A549 (cell line): ENCODE results near the gene B3GNT4. TPM values are rescaled to one million over a fixed set of nuclear protein-coding genes. Genes with fewer than 3 reads are reported as not detected.
"Not testable (repeated sequence)": the region's sequence is repeated elsewhere in the genome, so short reads cannot be mapped to it uniquely, and the experiment has no call there.

Source experiments
- ATAC-seq, 2 experiments: fragments of 200-7000 bp in 1 of 2; fragments of >200 bp in 1 of 2; cut with Nextera tagmentation in 1 of 2; cut with Tn5 transposase in 1 of 2; 3 replicates each; pipeline versions ENCODE4 v1.8.0 to v1.9.1; 2018 to 2020; ENCODE audit warnings: mild to moderate bottlenecking in 1 of 2, moderate library complexity in 1 of 2
- CTCF ChIA-PET: fragments of 300-600 bp; sonication (Branson Sonifier 250); formaldehyde crosslinking; extraction: SDS; loops from one replicate; lab custom pipeline; 2021; ENCODE audit warnings: antibody characterized with exemption, inconsistent platforms; lab: Yijun Ruan, JAX
- POLR2A ChIA-PET: fragments of 350-600 bp; formaldehyde crosslinking; extraction: SDS; loops from one replicate; lab custom pipeline; 2021; ENCODE audit warnings: antibody characterized with exemption, inconsistent platforms; lab: Yijun Ruan, JAX
- DNase-seq, 2 experiments: peaks; one replicate each; pipeline versions ENCODE4 v3.0.0 to v3.0.0-alpha.2; 2011 to 2016; ENCODE audit warnings: low read depth in 1 of 2, low spot score in 1 of 2
- FAIRE-seq: peaks from 2 replicates; lab custom pipeline; 2011; peaks lifted over from hg19 to GRCh38; lab: Jason Lieb, UNC
- H3K27ac ChIP-seq, 2 experiments: fragments of >200 bp; sonication (Bioruptor Twin); formaldehyde crosslinking; 3 replicates each; pipeline ENCODE4 v1.5.1; 2016 to 2017
- H3K4me1 ChIP-seq: fragments of >200 bp; sonication (Bioruptor Twin); formaldehyde crosslinking; 3 replicates; pipeline ENCODE4 v1.6.1; 2016
- H3K4me2 ChIP-seq: fragments of >200 bp; sonication (Bioruptor Twin); formaldehyde crosslinking; 3 replicates; pipeline ENCODE4 v1.6.1; 2016
- H3K4me3 ChIP-seq: fragments of >200 bp; sonication (Bioruptor Twin); formaldehyde crosslinking; 3 replicates; pipeline ENCODE4 v1.5.1; 2016
- H3K9me3 ChIP-seq: fragments of >200 bp; sonication (Bioruptor Twin); formaldehyde crosslinking; 3 replicates; pipeline ENCODE4 v1.6.1; 2016
- ATOH8 ChIP-seq: fragments of 250-450 bp; sonication (Bioruptor Pico); IDR thresholded peaks from 2 replicates; pipeline ENCODE4 v1.5.0; 2020; ENCODE audit warnings: low read depth, mild to moderate bottlenecking, moderate library complexity
- CBX2 ChIP-seq: fragments of 200-600 bp; sonication (generic); IDR thresholded peaks from 2 replicates; pipeline ENCODE4 v1.6.1; 2016; ENCODE audit warnings: low read depth, mild to moderate bottlenecking, borderline replicate concordance
- CEBPB ChIP-seq, 2 experiments: fragments of >200 bp in 1 of 2; sonication (Bioruptor Twin) in 1 of 2; formaldehyde crosslinking in 1 of 2; IDR thresholded peaks; 2 replicates each; pipeline ENCODE4 v1.6.1; 2012 to 2016
- CHD2 ChIP-seq: fragments of 150-350 bp; IDR thresholded peaks from 2 replicates; pipeline ENCODE4 v1.6.1; 2014; ENCODE audit warnings: low read length; ENCODE audit not compliant: partially characterized antibody
- EP300 ChIP-seq, 2 experiments: fragments of >200 bp; sonication (Bioruptor Twin); formaldehyde crosslinking; IDR thresholded peaks; 2 replicates in 1 of 2; 3 replicates in 1 of 2; pipeline ENCODE4 v1.6.1; 2016 to 2017
- GATA3 ChIP-seq: IDR thresholded peaks from 2 replicates; pipeline ENCODE4 v1.6.1; 2012; ENCODE audit warnings: borderline replicate concordance
- HOXA7 ChIP-seq: fragments of 250-450 bp; sonication (Bioruptor Pico); IDR thresholded peaks from 2 replicates; pipeline ENCODE4 v1.5.0; 2020; ENCODE audit warnings: mild to moderate bottlenecking, moderate library complexity
- HOXB13 ChIP-seq: fragments of 250-450 bp; sonication (Bioruptor Pico); IDR thresholded peaks from 2 replicates; pipeline ENCODE4 v1.5.0; 2020; ENCODE audit warnings: low read depth, mild to moderate bottlenecking, moderate library complexity
- JUNB ChIP-seq: fragments of >200 bp; sonication (Bioruptor Twin); formaldehyde crosslinking; IDR thresholded peaks from 2 replicates; pipeline ENCODE4 v1.6.1; 2016
- NR3C1 ChIP-seq: fragments of >200 bp; sonication (Bioruptor Twin); formaldehyde crosslinking; IDR thresholded peaks from 3 replicates; pipeline ENCODE4 v1.6.1; 2017
- POLR2A ChIP-seq: IDR thresholded peaks from 2 replicates; pipeline ENCODE4 v1.6.1; 2012; ENCODE audit warnings: mild to moderate bottlenecking, low read length
- RFX5 ChIP-seq: fragments of 450-650 bp; IDR thresholded peaks from 2 replicates; pipeline ENCODE4 v1.7.1; 2014; ENCODE audit warnings: antibody characterized with exemption, mild to moderate bottlenecking, moderate library complexity
- SMC3 ChIP-seq: fragments of >200 bp; sonication (Bioruptor Twin); formaldehyde crosslinking; IDR thresholded peaks from 3 replicates; pipeline ENCODE4 v1.6.1; 2018; ENCODE audit warnings: inconsistent platforms
- TP53 ChIP-seq: fragments of 250-450 bp; sonication (Bioruptor Pico); IDR thresholded peaks from 2 replicates; pipeline ENCODE4 v1.5.0; 2021; ENCODE audit warnings: mild to moderate bottlenecking, moderate library complexity
- WGBS: methylation state at CpG from one replicate; pipeline ENCODE4 v1.1.6; 2017; ENCODE audit errors: missing lambda C conversion rate; 5-methylcytosine and 5-hydroxymethylcytosine counted together
- polyA plus RNA-seq, 4 experiments: library from polyadenylated mRNA; depleted of rRNA in 3 of 4; stranded (reverse); fragments of >200 nt; fragmentation: RNase III in 1 of 4; extraction: RNeasy Plus Mini Kit Qiagen cat#74134 plus additional on column Dnase treatment in 1 of 4; gene quantifications; 2 replicates in 3 of 4; 3 replicates in 1 of 4; pipeline ENCODE4 v1.2.3, GENCODE V29; 2011 to 2017
- small RNA-seq, 6 experiments: library from RNA; depleted of rRNA; stranded (forward); fragments of <200 nt; gene quantifications; one replicate each; pipeline ENCODE3, GENCODE V24; 2012
- TF ChIP-seq, protein P1 (sequence below): fragments of 450-650 bp; IDR thresholded peaks from 2 replicates; pipeline ENCODE4 v1.6.1; 2014; ENCODE audit warnings: antibody characterized with exemption

B3GNT4 gene
- polyA plus RNA-seq, 2 of the 4 experiments (the other 2 are of a cell fraction), result 0.74 to 1.2 TPM

DNA sequence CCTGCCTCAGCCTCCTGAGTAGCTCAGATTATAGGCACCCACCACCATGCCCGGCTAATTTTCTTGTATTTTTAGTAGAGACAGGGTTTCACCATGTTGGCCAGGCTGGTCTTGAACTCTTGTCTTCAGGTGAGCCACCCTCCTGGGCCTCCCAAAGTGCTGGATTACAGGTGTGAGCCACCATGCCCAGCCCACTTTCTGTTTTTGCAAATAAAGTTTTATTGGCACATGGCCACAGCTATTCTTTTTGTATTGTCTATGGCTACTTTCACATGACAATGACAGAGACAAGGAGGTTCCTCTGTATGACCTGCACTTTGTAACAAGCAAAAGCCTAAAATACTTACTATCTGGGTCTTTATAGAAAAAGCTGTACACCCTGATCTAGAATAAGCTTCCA is 42.0 kb downstream of the B3GNT4 start:
- CTCF ChIA-PET, result interaction anchor here (0.8 to 1.0 kb wide), 2 partner anchors 12 to 110 kb away, joined by 3 read pairs; no protein-coding TSS in a partner anchor
- H3K4me2 ChIP-seq, result no peak overlapping the region
- FAIRE-seq (no peak), ATAC-seq (no peak), DNase-seq (no peak)
- POLR2A ChIA-PET, result no interaction called here
- 100% methylated on average over 1 of the region's 1 CpG for WGBS
- TF ChIP-seq HOXB13 (no peak), JUNB (no peak), GATA3 (no peak), RFX5 (no peak), SMC3 (no peak), EP300 (IDR thresholded peaks at IDR 0.05) (no peak), NR3C1 (no peak), CEBPB (IDR thresholded peaks at IDR 0.05) (no peak)
- TF ChIP-seq, all 56 proteins: peak for 0
- H3K9me3 ChIP-seq, result no peaks in the 10 kb centered on the region
- H3K4me3 ChIP-seq, result no peak overlapping the region
- no peak overlapping the region for H3K27ac ChIP-seq
- H3K4me1 ChIP-seq, result no peaks in the 10 kb centered on the region

GRCh38 chr12:122250047-122250446 is 46.5 kb downstream of the B3GNT4 start:
- DNase-seq (no peak), FAIRE-seq (no peak), ATAC-seq (no peak)
- CTCF ChIA-PET, result interaction anchor here (1.5 kb wide), 1 partner anchor 15 kb away, joined by 3 read pairs; no protein-coding TSS in a partner anchor
- Histone ChIP-seq H3K9me3 (no peaks in the 10 kb centered on the region), H3K4me1 (no peaks in the 10 kb centered on the region), H3K4me2 (no peak overlapping the region), H3K27ac (no peak overlapping the region), H3K4me3 (no peak overlapping the region)
- POLR2A ChIA-PET, result no interaction called here
- no peak for TF ChIP-seq CEBPB (IDR thresholded peaks at IDR 0.05)
- TF ChIP-seq, protein P1, sequence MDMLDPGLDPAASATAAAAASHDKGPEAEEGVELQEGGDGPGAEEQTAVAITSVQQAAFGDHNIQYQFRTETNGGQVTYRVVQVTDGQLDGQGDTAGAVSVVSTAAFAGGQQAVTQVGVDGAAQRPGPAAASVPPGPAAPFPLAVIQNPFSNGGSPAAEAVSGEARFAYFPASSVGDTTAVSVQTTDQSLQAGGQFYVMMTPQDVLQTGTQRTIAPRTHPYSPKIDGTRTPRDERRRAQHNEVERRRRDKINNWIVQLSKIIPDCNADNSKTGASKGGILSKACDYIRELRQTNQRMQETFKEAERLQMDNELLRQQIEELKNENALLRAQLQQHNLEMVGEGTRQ, result no peak
- no peak for TF ChIP-seq HOXA7 (CRISPR knock-in tag)
- no peak for TF ChIP-seq TP53
- TF ChIP-seq POLR2A, result no peak
- 90% methylated on average over 6 of the region's 6 CpGs for WGBS

DNA sequence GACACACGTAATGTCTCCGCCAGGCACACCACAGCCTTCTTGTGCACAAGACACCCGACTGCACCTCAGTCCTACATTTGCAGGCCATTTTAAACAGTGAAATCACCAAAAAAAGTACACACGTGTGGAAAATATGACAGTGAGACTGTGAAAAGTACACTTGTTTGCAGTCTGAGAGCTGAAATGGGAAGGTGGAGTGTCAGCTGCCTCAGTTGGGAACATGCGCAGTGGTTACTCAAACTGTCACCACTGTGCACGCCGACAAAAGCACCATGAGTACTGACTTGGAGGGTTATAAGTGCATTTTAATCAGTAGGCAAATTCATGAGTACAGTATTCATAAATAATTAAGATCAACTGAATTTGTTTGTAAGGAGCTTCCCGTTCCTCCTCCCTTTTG is 47.0 kb downstream of the B3GNT4 start:
- CTCF ChIA-PET, result interaction anchor here (1.5 kb wide), 1 partner anchor 15 kb away, joined by 3 read pairs; no protein-coding TSS in a partner anchor

DNA sequence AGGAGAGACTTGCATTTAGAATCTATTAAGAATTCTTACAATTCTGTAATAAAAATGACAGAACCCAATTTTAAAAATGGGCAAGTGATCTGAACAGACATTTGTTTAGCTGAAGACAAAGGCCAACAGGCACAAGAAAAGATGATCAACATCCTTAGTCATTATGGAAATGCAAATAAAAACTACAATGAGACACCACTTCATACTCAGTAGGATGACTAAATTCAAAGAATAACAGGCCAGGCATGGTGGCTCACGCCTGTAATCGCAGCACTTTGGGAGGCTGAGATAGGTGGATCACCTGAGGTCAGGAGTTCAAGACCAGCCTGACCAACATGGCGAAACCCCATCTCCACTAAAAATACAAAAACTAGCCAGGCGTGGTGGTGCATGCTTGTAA is 55.0 kb downstream of the B3GNT4 start:
- H3K9me3 ChIP-seq, H3K4me1 ChIP-seq, FAIRE-seq, POLR2A ChIA-PET, H3K4me2 ChIP-seq, DNase-seq, ATAC-seq, H3K27ac ChIP-seq, H3K4me3 ChIP-seq: not testable (repeated sequence)
- 91% methylated on average over 4 of the region's 4 CpGs for WGBS
- CTCF ChIA-PET, result interaction anchor here (1.4 kb wide), 1 partner anchor 97 kb away, joined by 3 read pairs; no protein-coding TSS in a partner anchor

More for the DNA sequence above, 47.0 kb downstream of the B3GNT4 start:
- no peaks in the 10 kb centered on the region for H3K4me1 ChIP-seq
- no peak overlapping the region for H3K4me2 ChIP-seq
- TF ChIP-seq CEBPB (IDR thresholded peaks at IDR 0.05) (no peak), CBX2 (no peak), JUNB (no peak), ATOH8 (CRISPR knock-in tag) (no peak), CHD2 (no peak)
- WGBS, result 91% methylated on average over 8 of the region's 8 CpGs
- DNase-seq (no peak), ATAC-seq (no peak), FAIRE-seq (no peak)
- no peak overlapping the region for H3K4me3 ChIP-seq
- H3K9me3 ChIP-seq, result no peaks in the 10 kb centered on the region
- H3K27ac ChIP-seq, result no peak overlapping the region
- POLR2A ChIA-PET, result no interaction called here

Small RNA genes lying within 50 kb of the gene (small RNA-seq; reads per million reads assigned to genes)
- 0.35 to 9.9 (median 2.2) reads per million in 6 experiments for gene DIABLO

Other genes with a start within 250 kb of the B3GNT4 start
- gene BCL7A, start 181.8 kb upstream of the B3GNT4 start, polyA plus RNA-seq (2011; rRNA removed), result 9.4 and 9.8 TPM in 2 replicates
- 6.7 to 9.2 TPM (median 6.8 TPM) in 3 replicates for gene BCL7A, start 181.8 kb upstream of the B3GNT4 start, polyA plus RNA-seq (2017; fragmentation: RNase III; extraction: RNeasy Plus Mini Kit Qiagen cat#74134 plus additional on column Dnase treatment)
- gene MLXIP, start 125.0 kb upstream of the B3GNT4 start, polyA plus RNA-seq (2011; rRNA removed), result 7.0 and 11.6 TPM in 2 replicates
- gene MLXIP, start 125.0 kb upstream of the B3GNT4 start, polyA plus RNA-seq (2017; fragmentation: RNase III; extraction: RNeasy Plus Mini Kit Qiagen cat#74134 plus additional on column Dnase treatment), result 18.1 to 21.4 TPM (median 21.2 TPM) in 3 replicates
- not detected in 2 replicates for gene IL31, start 29.5 kb upstream of the B3GNT4 start, polyA plus RNA-seq (2011; rRNA removed)
- not detected in 3 replicates for gene IL31, start 29.5 kb upstream of the B3GNT4 start, polyA plus RNA-seq (2017; fragmentation: RNase III; extraction: RNeasy Plus Mini Kit Qiagen cat#74134 plus additional on column Dnase treatment)
- 0.09 TPM in 1 of 2 replicates, not detected in the other for gene LRRC43, start 20.6 kb upstream of the B3GNT4 start, polyA plus RNA-seq (2011; rRNA removed)
- gene LRRC43, start 20.6 kb upstream of the B3GNT4 start, polyA plus RNA-seq (2017; fragmentation: RNase III; extraction: RNeasy Plus Mini Kit Qiagen cat#74134 plus additional on column Dnase treatment), result 0.14 to 0.26 TPM in 2 of 3 replicates, not detected in the other
- 104 and 108 TPM in 2 replicates for gene DIABLO, start 22.3 kb downstream of the B3GNT4 start, polyA plus RNA-seq (2011; rRNA removed)
- gene DIABLO, start 22.3 kb downstream of the B3GNT4 start, polyA plus RNA-seq (2017; fragmentation: RNase III; extraction: RNeasy Plus Mini Kit Qiagen cat#74134 plus additional on column Dnase treatment), result 74.9 to 78.5 TPM (median 75.2 TPM) in 3 replicates
- gene VPS33A, start 62.8 kb downstream of the B3GNT4 start, polyA plus RNA-seq (2011; rRNA removed), result 28.6 and 32.4 TPM in 2 replicates
- gene VPS33A, start 62.8 kb downstream of the B3GNT4 start, polyA plus RNA-seq (2017; fragmentation: RNase III; extraction: RNeasy Plus Mini Kit Qiagen cat#74134 plus additional on column Dnase treatment), result 19.5 to 20.4 TPM (median 19.9 TPM) in 3 replicates
- gene CLIP1, start 219.0 kb downstream of the B3GNT4 start, polyA plus RNA-seq (2011; rRNA removed), result 133 and 149 TPM in 2 replicates
- gene CLIP1, start 219.0 kb downstream of the B3GNT4 start, polyA plus RNA-seq (2017; fragmentation: RNase III; extraction: RNeasy Plus Mini Kit Qiagen cat#74134 plus additional on column Dnase treatment), result 43.0 to 49.7 TPM (median 44.4 TPM) in 3 replicates